Epithelial cell of esophagus (primary cell): Measurements from ENCODE around the gene IL10RB.
A peak's percentile ranks its signal among the peaks of the same experiment; 100 is the strongest.

Source experiments
- DNase-seq: peaks from one replicate; pipeline ENCODE4 v3.0.0; 2010; ENCODE audit warnings: low read depth
- H3K4me3 ChIP-seq: 2 replicates; pipeline ENCODE4 v1.5.1; 2011; ENCODE audit warnings: mild to moderate bottlenecking, low read length, control low read depth
- CTCF ChIP-seq: IDR thresholded peaks from 2 replicates; pipeline ENCODE4 v1.5.1; 2011; ENCODE audit warnings: low read depth, mild to moderate bottlenecking, low read length, control low read depth, inconsistent platforms; ENCODE audit not compliant: insufficient read depth; ENCODE audit errors: missing control alignments

The IL10RB gene

GRCh38 chr21:33305938-33306337, 39.8 kb downstream of the IL10RB start:
- no peak for DNase-seq
- TF ChIP-seq CTCF = no peak
- H3K4me3 ChIP-seq = no peak overlapping the region

GRCh38 chr21:33308586-33309490, 42.7 kb downstream of the IL10RB start:
- no peak for TF ChIP-seq CTCF
- H3K4me3 ChIP-seq = no peak overlapping the region
- peak; percentile 20 for DNase-seq

GRCh38 chr21:33309778-33310177, 43.6 kb downstream of the IL10RB start:
- no peak for TF ChIP-seq CTCF
- H3K4me3 ChIP-seq = no peak overlapping the region

GRCh38 chr21:33312121-33312520, 46.0 kb downstream of the IL10RB start:
- DNase-seq = no peak
- no peak overlapping the region for H3K4me3 ChIP-seq
- TF ChIP-seq CTCF = no peak

More at GRCh38 chr21:33309778-33310177, 43.6 kb downstream of the IL10RB start:
- DNase-seq = no peak

GRCh38 chr21:33313183-33313582, 47.0 kb downstream of the IL10RB start:
- TF ChIP-seq CTCF = no peak
- H3K4me3 ChIP-seq = no peak overlapping the region
- DNase-seq = no peak

- DNase-seq = no peak
- TF ChIP-seq CTCF = no peak
- H3K4me3 ChIP-seq = no peak overlapping the region
Observed at GRCh38 chr21:33313611-33314010, 47.4 kb downstream of the IL10RB start.

- no peak overlapping the region for H3K4me3 ChIP-seq
- no peak for TF ChIP-seq CTCF
- DNase-seq = no peak
Observed at GRCh38 chr21:33314111-33314510, 47.9 kb downstream of the IL10RB start.
